Right renal pelvis (tissue), 4 donors: Measurements from ENCODE around the gene POTEM. TPM values are rescaled to one million over a fixed set of nuclear protein-coding genes. Genes with fewer than 3 reads are reported as not detected.
"Not testable (repeated sequence)": the region's sequence is repeated elsewhere in the genome, so short reads cannot be mapped to it uniquely, and the experiment has no call there.

Experiments used
- DNase-seq, 4 donors: peaks; one replicate each; pipeline ENCODE4 v3.0.0-alpha.2; 2013; ENCODE audit warnings: low read depth in 4 of 4, low spot score in 3 of 4, missing footprints in 1 of 4
- polyA plus RNA-seq, 4 donors: library from polyadenylated mRNA; unstranded; fragments of 120-200 nt; gene quantifications; one replicate each; pipeline ENCODE4 v1.2.1, GENCODE V29; 2013; ENCODE audit not compliant: insufficient read length in 4 of 4

POTEM gene
- polyA plus RNA-seq, 4 donors: not detected

GRCh38 chr14:19036811-19037382 lies 69.7 kb downstream of the POTEM start:
- not testable (repeated sequence) for DNase-seq

- DNase-seq: not testable (repeated sequence)
These were observed 70.9 kb downstream of the POTEM start for GRCh38 chr14:19038060-19038664.

GRCh38 chr14:19038785-19039184 lies 71.6 kb downstream of the POTEM start:
- not testable (repeated sequence) for DNase-seq

- DNase-seq: not testable (repeated sequence)
These were observed 76.2 kb downstream of the POTEM start for GRCh38 chr14:19043384-19043783.
